ENCODE results near the gene TRERF1. TPM values are rescaled to one million over a fixed set of nuclear protein-coding genes. Genes with fewer than 3 reads are reported as not detected.

The TRERF1 gene
- total RNA-seq, 6 donors from 2014 or later: 2.0 to 7.3 (median 5.4) TPM

GRCh38 chr6:42383421-42384205, 68.1 kb downstream of the TRERF1 start:
- Histone ChIP-seq H3K4me1 (peaks cover 0 to 12% (median 9%) of the 10 kb centered on the region in 4 donors), H3K36me3 (no peaks in the 10 kb centered on the region), H3K4me3 (no peak overlapping the region), H3K27ac (no peak overlapping the region), H3K27me3 (no peaks in the 10 kb centered on the region), H3K9me3 (no peaks in the 10 kb centered on the region)
- WGBS, 2 donors: 84 to 86% methylated on average over 6 of the region's 6 CpGs
- TF ChIP-seq CTCF (IDR thresholded peaks at IDR 0.05) (no peak), EP300 (IDR thresholded peaks at IDR 0.05) (no peak), POLR2A (IDR thresholded peaks at IDR 0.05) (no peak), POLR2AphosphoS5 (IDR thresholded peaks at IDR 0.05) (no peak)
- DNase-seq (no peak), ATAC-seq (ENCODE audit: low FRiP score in 2 of 2) (no peak)

DNA sequence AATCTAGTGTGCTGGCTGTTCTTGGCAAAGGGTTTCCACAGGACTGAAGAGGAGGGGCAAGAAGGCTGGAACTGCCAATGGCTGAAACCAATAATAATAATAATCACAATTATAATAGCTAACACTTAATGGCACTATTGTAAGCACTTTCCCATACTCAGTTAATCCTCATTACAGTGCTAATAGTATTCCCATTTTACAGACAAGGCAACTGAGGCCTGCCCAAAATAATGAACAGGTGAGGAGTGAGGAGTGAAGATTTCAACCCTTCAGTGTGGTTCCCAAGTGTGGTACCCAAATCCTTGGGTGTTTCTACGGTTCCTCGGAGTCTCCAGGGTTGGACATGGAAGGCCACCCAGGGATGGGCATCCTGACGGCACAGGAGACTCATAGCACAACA, 69.9 kb downstream of the TRERF1 start:
- WGBS, 2 donors: 93 to 100% methylated on average over 3 of the region's 3 CpGs
- DNase-seq: no peak
- H3K36me3 ChIP-seq: no peaks in the 10 kb centered on the region
- no peak for ATAC-seq (ENCODE audit: low FRiP score in 2 of 2)
- TF ChIP-seq CTCF (IDR thresholded peaks at IDR 0.05) (no peak), EP300 (IDR thresholded peaks at IDR 0.05) (no peak), POLR2A (IDR thresholded peaks at IDR 0.05) (no peak), POLR2AphosphoS5 (IDR thresholded peaks at IDR 0.05) (no peak)
- no peak overlapping the region for H3K27ac ChIP-seq
- no peaks in the 10 kb centered on the region for H3K9me3 ChIP-seq
- H3K27me3 ChIP-seq: no peaks in the 10 kb centered on the region
- no peak overlapping the region for H3K4me3 ChIP-seq
- peaks cover 0 to 12% (median 9%) of the 10 kb centered on the region in 4 donors for H3K4me1 ChIP-seq

- Histone ChIP-seq H3K4me3 (no peak overlapping the region), H3K27ac (peak overlapping the region in 1 of 4 donors; percentile 49), H3K4me1 (peaks cover 0 to 12% (median 9%) of the 10 kb centered on the region in 4 donors), H3K27me3 (no peaks in the 10 kb centered on the region), H3K9me3 (no peaks in the 10 kb centered on the region), H3K36me3 (no peaks in the 10 kb centered on the region)
- peak in 1 of 2 donors; percentile 10 for TF ChIP-seq POLR2AphosphoS5 (IDR thresholded peaks at IDR 0.05)
- TF ChIP-seq POLR2A (IDR thresholded peaks at IDR 0.05): no peak
- no peak for DNase-seq
- no peak for ATAC-seq (ENCODE audit: low FRiP score in 2 of 2)
- 51 to 64% methylated on average over 4 of the region's 4 CpGs for WGBS, 2 donors
Measured at GRCh38 chr6:42380228-42380979, 71.3 kb downstream of the TRERF1 start.

GRCh38 chr6:42378536-42378935, 73.2 kb downstream of the TRERF1 start:
- Histone ChIP-seq H3K4me1 (peaks cover 3 to 22% (median 13%) of the 10 kb centered on the region in 4 donors), H3K4me3 (no peak overlapping the region), H3K36me3 (no peaks in the 10 kb centered on the region), H3K9me3 (no peaks in the 10 kb centered on the region), H3K27me3 (no peaks in the 10 kb centered on the region), H3K27ac (no peak overlapping the region)
- 65 to 74% methylated on average over 3 of the region's 3 CpGs for WGBS, 2 donors
- ATAC-seq (ENCODE audit: low FRiP score in 2 of 2) (no peak), DNase-seq (peak in 1 of 2 donors; percentile 31)
- TF ChIP-seq POLR2A (IDR thresholded peaks at IDR 0.05): no peak
- TF ChIP-seq EP300 (IDR thresholded peaks at IDR 0.05): no peak
- no peak for TF ChIP-seq POLR2AphosphoS5 (IDR thresholded peaks at IDR 0.05)
- TF ChIP-seq CTCF (IDR thresholded peaks at IDR 0.05): no peak

DNA sequence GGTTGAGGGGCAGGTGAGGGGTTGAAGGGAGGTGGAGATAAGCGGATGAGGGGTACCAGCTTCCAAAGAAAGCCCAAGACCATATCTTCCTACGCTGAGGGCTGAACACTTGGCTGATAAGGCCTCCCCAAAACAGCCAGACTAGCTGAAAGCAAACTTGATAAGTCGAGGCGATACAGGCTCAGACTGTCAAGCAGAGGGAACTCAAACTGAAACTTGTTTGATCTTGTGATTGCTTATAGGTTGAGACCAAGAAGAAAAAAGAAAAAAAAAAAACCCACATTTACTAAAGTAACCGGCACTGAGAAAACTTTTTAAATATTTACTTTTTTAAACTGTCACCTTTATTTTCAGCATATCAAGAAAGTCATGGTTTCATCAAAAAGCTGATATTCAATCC, 73.6 kb downstream of the TRERF1 start:
- WGBS, 2 donors: 74 to 78% methylated on average over 5 of the region's 5 CpGs
- H3K36me3 ChIP-seq: no peaks in the 10 kb centered on the region
- no peak for DNase-seq
- no peak for TF ChIP-seq POLR2A (IDR thresholded peaks at IDR 0.05)
- no peak for TF ChIP-seq POLR2AphosphoS5 (IDR thresholded peaks at IDR 0.05)
- TF ChIP-seq EP300 (IDR thresholded peaks at IDR 0.05): no peak
- no peak for TF ChIP-seq CTCF (IDR thresholded peaks at IDR 0.05)
- no peaks in the 10 kb centered on the region for H3K9me3 ChIP-seq
- no peak for ATAC-seq (ENCODE audit: low FRiP score in 2 of 2)
- no peak overlapping the region for H3K4me3 ChIP-seq
- no peaks in the 10 kb centered on the region for H3K27me3 ChIP-seq
- peaks cover 3 to 26% (median 13%) of the 10 kb centered on the region in 4 donors for H3K4me1 ChIP-seq
- H3K27ac ChIP-seq: no peak overlapping the region

Data from upper lobe of left lung (tissue), 6 donors.